Stimulated activated CD8-positive, alpha-beta memory T cell treated with anti-CD3 and anti-CD28 coated beads, Interleukin-2, amount 100 ng/mL, for 1 hour (primary cell): Measurements from ENCODE around the gene CUBN.

ENCODE experiments used
- DNase-seq, 2 donors: peaks; one replicate each; pipeline ENCODE4 v3.0.0-alpha.2; 2020; ENCODE audit warnings: low read depth in 2 of 2

CUBN gene

GRCh38 chr10:16919121-16919982 is 210.3 kb downstream of the CUBN start:
- no peak for DNase-seq

- DNase-seq, result no peak
Observed at GRCh38 chr10:16916496-16916895, 213.1 kb downstream of the CUBN start.

- DNase-seq, result no peak
Observed at GRCh38 chr10:16915300-16915699, 214.3 kb downstream of the CUBN start.

- no peak for DNase-seq
Observed at GRCh38 chr10:16913266-16913665, 216.3 kb downstream of the CUBN start.

GRCh38 chr10:16910793-16911164 is 218.8 kb downstream of the CUBN start:
- no peak for DNase-seq

- DNase-seq, result no peak
Observed at GRCh38 chr10:16909961-16910792, 219.4 kb downstream of the CUBN start.

GRCh38 chr10:16909271-16909767 is 220.3 kb downstream of the CUBN start:
- DNase-seq, result no peak

GRCh38 chr10:16907687-16908086 is 221.9 kb downstream of the CUBN start:
- no peak for DNase-seq

GRCh38 chr10:16905320-16905719 is 224.3 kb downstream of the CUBN start:
- DNase-seq, result no peak

- no peak for DNase-seq
Observed at GRCh38 chr10:16904639-16905061, 225.0 kb downstream of the CUBN start.

- DNase-seq, result no peak
Observed at GRCh38 chr10:16904049-16904448, 225.6 kb downstream of the CUBN start.

- DNase-seq, result no peak
Observed at GRCh38 chr10:16902606-16903005, 227.0 kb downstream of the CUBN start.

GRCh38 chr10:16901106-16901505 is 228.5 kb downstream of the CUBN start:
- DNase-seq, result no peak

- DNase-seq, result no peak
Observed at GRCh38 chr10:16896993-16897392, 232.6 kb downstream of the CUBN start.

- DNase-seq, result no peak
Observed at GRCh38 chr10:16894821-16895220, 234.8 kb downstream of the CUBN start.

GRCh38 chr10:16893664-16894063 is 235.9 kb downstream of the CUBN start:
- no peak for DNase-seq

- DNase-seq, result peak in 1 of 2 donors; percentile 16
Observed at GRCh38 chr10:16891375-16892313, 238.0 kb downstream of the CUBN start.

- no peak for DNase-seq
Observed at GRCh38 chr10:16890691-16891090, 238.9 kb downstream of the CUBN start.

- no peak for DNase-seq
Observed at GRCh38 chr10:16887565-16887964, 242.0 kb downstream of the CUBN start.

- no peak for DNase-seq
Observed at GRCh38 chr10:16886031-16886430, 243.6 kb downstream of the CUBN start.

- DNase-seq, result no peak
Observed at GRCh38 chr10:16884497-16884896, 245.1 kb downstream of the CUBN start.

GRCh38 chr10:16883084-16883483 is 246.5 kb downstream of the CUBN start:
- no peak for DNase-seq
